MM.1S (cell line): ENCODE measurements around the gene GRAMD1B.

ENCODE experiments used
- DNase-seq: peaks from one replicate; pipeline ENCODE4 v3.0.0-alpha.2; 2015
- H2AFZ ChIP-seq: fragments of 300-600 bp; sonication (generic); 2 replicates; pipeline ENCODE4 v1.6.0; 2016; ENCODE audit warnings: antibody characterized with exemption, low read length
- H3F3A ChIP-seq: fragments of 300-600 bp; sonication (generic); 2 replicates; pipeline ENCODE4 v1.6.1; 2016; ENCODE audit warnings: mild to moderate bottlenecking, antibody characterized with exemption, low read length, moderate library complexity, mixed read lengths; ENCODE audit not compliant: insufficient read depth
- H3K27ac ChIP-seq: fragments of 300-600 bp; sonication (generic); 2 replicates; pipeline ENCODE4 v1.5.1; 2016; ENCODE audit warnings: mild to moderate bottlenecking, low read length
- H3K27me3 ChIP-seq: fragments of 300-600 bp; sonication (generic); replicated peaks from 2 replicates; pipeline ENCODE4 v1.6.0; 2016; ENCODE audit warnings: low read length; ENCODE audit not compliant: insufficient read depth
- H3K36me3 ChIP-seq: fragments of 300-600 bp; sonication (generic); replicated peaks from 2 replicates; pipeline ENCODE4 v1.6.1; 2016; ENCODE audit warnings: mild to moderate bottlenecking, low read length, mixed read lengths; ENCODE audit not compliant: insufficient read depth
- H3K4me1 ChIP-seq: fragments of 300-600 bp; sonication (generic); 2 replicates; pipeline ENCODE4 v1.6.1; 2016; ENCODE audit warnings: low read length, mixed read lengths
- H3K4me2 ChIP-seq: fragments of 300-600 bp; sonication (generic); 2 replicates; pipeline ENCODE4 v1.6.0; 2016; ENCODE audit warnings: low read depth, low read length
- H3K4me3 ChIP-seq: fragments of 300-600 bp; sonication (generic); 2 replicates; pipeline ENCODE4 v1.5.1; 2016; ENCODE audit warnings: low read length, mixed read lengths
- H3K79me2 ChIP-seq: fragments of 300-600 bp; sonication (generic); 2 replicates; pipeline ENCODE4 v1.6.1; 2016; ENCODE audit warnings: mixed run types, low read length, mixed read lengths
- H3K9ac ChIP-seq: fragments of 300-600 bp; sonication (generic); 2 replicates; pipeline ENCODE4 v1.6.1; 2016; ENCODE audit warnings: low read length, mixed read lengths
- H3K9me2 ChIP-seq: fragments of 300-600 bp; sonication (generic); replicated peaks from 2 replicates; pipeline ENCODE4 v1.6.1; 2016; ENCODE audit warnings: mild to moderate bottlenecking, low read length, mixed read lengths; ENCODE audit not compliant: insufficient read depth
- H3K9me3 ChIP-seq: fragments of 300-600 bp; sonication (generic); replicated peaks from 2 replicates; pipeline ENCODE4 v1.6.1; 2016; ENCODE audit warnings: mild to moderate bottlenecking, low read length, mixed read lengths; ENCODE audit not compliant: insufficient read depth
- H4K20me1 ChIP-seq: fragments of 300-600 bp; sonication (generic); 2 replicates; pipeline ENCODE4 v1.6.1; 2016; ENCODE audit warnings: mild to moderate bottlenecking, low read length, moderate library complexity, mixed read lengths; ENCODE audit not compliant: insufficient read depth
- EZH2 ChIP-seq: fragments of 300-600 bp; sonication (generic); optimal IDR thresholded peaks from 2 replicates; pipeline ENCODE3; 2017; ENCODE audit warnings: low read depth, mild to moderate bottlenecking, antibody characterized with exemption, low read length, mixed read lengths
- EZH2phosphoT487 ChIP-seq: fragments of 300-600 bp; sonication (generic); IDR thresholded peaks from 2 replicates; pipeline ENCODE4 v1.6.1; 2018; ENCODE audit warnings: antibody characterized with exemption, low read length
- TF ChIP-seq, protein P1 (sequence below): fragments of 300-600 bp; sonication (generic); IDR thresholded peaks from 2 replicates; pipeline ENCODE4 v1.5.1; 2016; ENCODE audit warnings: antibody characterized with exemption, low read length, mixed read lengths

GRAMD1B gene

DNA sequence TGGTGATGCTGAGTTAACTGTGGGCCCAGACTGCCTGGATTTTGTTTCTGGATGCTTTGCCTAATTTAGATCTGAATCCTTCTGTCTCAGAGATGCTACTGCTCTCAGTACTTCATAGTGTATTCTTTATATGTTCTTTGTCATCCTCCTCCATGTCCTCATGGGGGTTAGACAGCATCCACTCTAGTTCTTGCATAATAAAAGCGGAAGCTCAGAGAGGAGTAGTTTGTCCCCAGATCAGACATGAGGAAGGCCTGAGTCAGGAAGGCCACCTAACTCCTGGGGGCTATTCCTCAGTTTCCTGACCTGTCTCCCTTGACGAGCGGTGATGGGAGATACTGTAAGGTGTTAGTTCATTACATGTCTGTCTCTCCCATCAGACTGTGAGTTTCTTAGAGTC, 134.2 kb downstream of the GRAMD1B start:
- Histone ChIP-seq H3F3A (no peaks in the 10 kb centered on the region), H3K9me2 (no peaks in the 10 kb centered on the region), H3K9me3 (no peaks in the 10 kb centered on the region), H3K9ac (no peak overlapping the region), H3K36me3 (no peaks in the 10 kb centered on the region), H3K27ac (no peak overlapping the region), H3K4me2 (no peak overlapping the region), H3K4me3 (no peak overlapping the region), H4K20me1 (no peaks in the 10 kb centered on the region), H3K27me3 (peaks cover 15% of the 10 kb centered on the region; the same call in 1 of the 2 replicates), H3K79me2 (no peaks in the 10 kb centered on the region), H2AFZ (no peak overlapping the region), H3K4me1 (no peaks in the 10 kb centered on the region)
- no peak for DNase-seq
- TF ChIP-seq EZH2 (no peak), EZH2phosphoT487 (no peak)
- TF ChIP-seq, protein P1, sequence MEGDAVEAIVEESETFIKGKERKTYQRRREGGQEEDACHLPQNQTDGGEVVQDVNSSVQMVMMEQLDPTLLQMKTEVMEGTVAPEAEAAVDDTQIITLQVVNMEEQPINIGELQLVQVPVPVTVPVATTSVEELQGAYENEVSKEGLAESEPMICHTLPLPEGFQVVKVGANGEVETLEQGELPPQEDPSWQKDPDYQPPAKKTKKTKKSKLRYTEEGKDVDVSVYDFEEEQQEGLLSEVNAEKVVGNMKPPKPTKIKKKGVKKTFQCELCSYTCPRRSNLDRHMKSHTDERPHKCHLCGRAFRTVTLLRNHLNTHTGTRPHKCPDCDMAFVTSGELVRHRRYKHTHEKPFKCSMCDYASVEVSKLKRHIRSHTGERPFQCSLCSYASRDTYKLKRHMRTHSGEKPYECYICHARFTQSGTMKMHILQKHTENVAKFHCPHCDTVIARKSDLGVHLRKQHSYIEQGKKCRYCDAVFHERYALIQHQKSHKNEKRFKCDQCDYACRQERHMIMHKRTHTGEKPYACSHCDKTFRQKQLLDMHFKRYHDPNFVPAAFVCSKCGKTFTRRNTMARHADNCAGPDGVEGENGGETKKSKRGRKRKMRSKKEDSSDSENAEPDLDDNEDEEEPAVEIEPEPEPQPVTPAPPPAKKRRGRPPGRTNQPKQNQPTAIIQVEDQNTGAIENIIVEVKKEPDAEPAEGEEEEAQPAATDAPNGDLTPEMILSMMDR = no peak

GRCh38 chr11:123566852-123567251, 136.8 kb downstream of the GRAMD1B start:
- Histone ChIP-seq H3K36me3 (no peaks in the 10 kb centered on the region), H3K27ac (no peak overlapping the region), H3K4me2 (no peak overlapping the region), H3K9me3 (no peaks in the 10 kb centered on the region), H4K20me1 (no peaks in the 10 kb centered on the region), H2AFZ (no peak overlapping the region), H3K9ac (no peak overlapping the region), H3K4me3 (no peak overlapping the region), H3K27me3 (no peaks in the 10 kb centered on the region), H3K4me1 (no peaks in the 10 kb centered on the region), H3K9me2 (no peaks in the 10 kb centered on the region), H3K79me2 (no peaks in the 10 kb centered on the region), H3F3A (no peaks in the 10 kb centered on the region)
- TF ChIP-seq, protein P1 = no peak
- TF ChIP-seq EZH2 (no peak), EZH2phosphoT487 (no peak)
- no peak for DNase-seq

GRCh38 chr11:123567466-123567865, 137.4 kb downstream of the GRAMD1B start:
- Histone ChIP-seq H2AFZ (no peak overlapping the region), H3K27me3 (no peaks in the 10 kb centered on the region), H3K4me1 (no peaks in the 10 kb centered on the region), H4K20me1 (no peaks in the 10 kb centered on the region), H3K9me2 (no peaks in the 10 kb centered on the region), H3K9me3 (no peaks in the 10 kb centered on the region), H3K36me3 (no peaks in the 10 kb centered on the region), H3K4me2 (no peak overlapping the region), H3K9ac (no peak overlapping the region), H3K27ac (no peak overlapping the region), H3K4me3 (no peak overlapping the region), H3K79me2 (no peaks in the 10 kb centered on the region), H3F3A (no peaks in the 10 kb centered on the region)
- DNase-seq = no peak
- TF ChIP-seq, protein P1 = no peak
- TF ChIP-seq EZH2phosphoT487 (no peak), EZH2 (no peak)
